ENCODE data around the gene ARHGEF16.

The ARHGEF16 gene

GRCh38 chr1:3439346-3440299 lies 14.8 kb upstream of the ARHGEF16 start:
- DNase-seq, result no peak

- no peak for DNase-seq
These were observed 14.2 kb upstream of the ARHGEF16 start for GRCh38 chr1:3440300-3440681.

GRCh38 chr1:3440711-3441409 lies 13.6 kb upstream of the ARHGEF16 start:
- no peak for DNase-seq

GRCh38 chr1:3441410-3441847 lies 13.0 kb upstream of the ARHGEF16 start:
- no peak for DNase-seq

- no peak for DNase-seq
These were observed 12.6 kb upstream of the ARHGEF16 start for GRCh38 chr1:3441880-3442279.

- DNase-seq, result no peak
These were observed 12.1 kb upstream of the ARHGEF16 start for GRCh38 chr1:3442331-3442730.

- no peak for DNase-seq
These were observed 11.6 kb upstream of the ARHGEF16 start for GRCh38 chr1:3442901-3443300.

- no peak for DNase-seq
These were observed 10.7 kb upstream of the ARHGEF16 start for GRCh38 chr1:3443807-3444206.

- DNase-seq, result no peak
These were observed 10.2 kb upstream of the ARHGEF16 start for GRCh38 chr1:3444298-3444697.

GRCh38 chr1:3444736-3445135 lies 9.7 kb upstream of the ARHGEF16 start:
- DNase-seq, result no peak

- DNase-seq, result no peak
These were observed 4.1 kb upstream of the ARHGEF16 start for GRCh38 chr1:3450202-3450863.

GRCh38 chr1:3450983-3451382 lies 3.5 kb upstream of the ARHGEF16 start:
- no peak for DNase-seq

GRCh38 chr1:3451994-3452865 lies 2.2 kb upstream of the ARHGEF16 start:
- DNase-seq, result no peak

- DNase-seq, result peak; percentile 9
These were observed 1.6 kb upstream of the ARHGEF16 start for GRCh38 chr1:3452866-3453175.

- peak; percentile 84 for DNase-seq
These were observed 1.2 kb upstream of the ARHGEF16 start for GRCh38 chr1:3453203-3453761.

GRCh38 chr1:3454811-3455618 lies 550 bp downstream of the ARHGEF16 start:
- DNase-seq, result peak; percentile 23

- DNase-seq, result peak; percentile 9
These were observed 1.4 kb downstream of the ARHGEF16 start for GRCh38 chr1:3455670-3456448.

GRCh38 chr1:3456449-3456963 lies 2.0 kb downstream of the ARHGEF16 start:
- no peak for DNase-seq

GRCh38 chr1:3456964-3457909 lies 2.8 kb downstream of the ARHGEF16 start:
- no peak for DNase-seq
